GM23338 (cell line): ENCODE measurements around the gene MAGI1. TPM values are rescaled to one million over a fixed set of nuclear protein-coding genes. Genes with fewer than 3 reads are reported as not detected.

Experiments
- ATAC-seq: fragments of 200-7000 bp; cut with Tn5 transposase; 3 replicates; pipeline ENCODE4 v1.9.1; 2020
- DNase-seq: peaks from one replicate; pipeline ENCODE4 v3.0.0-alpha.2; 2015; ENCODE audit warnings: low spot score
- H2AFZ ChIP-seq: fragments of 200-600 bp; sonication (generic); 2 replicates; pipeline ENCODE4 v1.8.0; 2016; ENCODE audit warnings: antibody characterized with exemption, mild to moderate bottlenecking, moderate library complexity
- H3F3A ChIP-seq: fragments of 200-600 bp; sonication (generic); replicated peaks from 2 replicates; pipeline ENCODE4 v1.8.0; 2017; ENCODE audit warnings: antibody characterized with exemption, mixed run types, low read depth
- H3K27ac ChIP-seq: fragments of 200-600 bp; sonication (generic); 2 replicates; pipeline ENCODE4 v1.6.1; 2016; ENCODE audit warnings: low read depth
- H3K27me3 ChIP-seq: fragments of 200-600 bp; sonication (generic); 2 replicates; pipeline ENCODE4 v1.8.0; 2016; ENCODE audit warnings: mild to moderate bottlenecking, mixed run types, moderate library complexity; ENCODE audit not compliant: insufficient read depth
- H3K36me3 ChIP-seq: fragments of 200-600 bp; sonication (generic); 2 replicates; pipeline ENCODE4 v1.8.0; 2016; ENCODE audit warnings: mild to moderate bottlenecking; ENCODE audit not compliant: insufficient read depth
- H3K4me1 ChIP-seq: fragments of 200-600 bp; sonication (generic); 2 replicates; pipeline ENCODE4 v1.8.0; 2016; ENCODE audit warnings: mild to moderate bottlenecking, moderate library complexity; ENCODE audit not compliant: insufficient read depth
- H3K4me2 ChIP-seq: fragments of 200-600 bp; sonication (generic); 2 replicates; pipeline ENCODE4 v1.7.1; 2017; ENCODE audit warnings: mixed run types
- H3K4me3 ChIP-seq: fragments of 200-600 bp; sonication (generic); 2 replicates; pipeline ENCODE4 v1.6.1; 2016; ENCODE audit warnings: mixed run types
- H3K79me2 ChIP-seq: fragments of 200-600 bp; sonication (generic); replicated peaks from 2 replicates; pipeline ENCODE4 v1.8.0; 2017; ENCODE audit warnings: mild to moderate bottlenecking; ENCODE audit not compliant: insufficient read depth
- H3K9me2 ChIP-seq: fragments of 200-600 bp; sonication (generic); 2 replicates; pipeline ENCODE4 v1.8.0; 2017; ENCODE audit not compliant: insufficient read depth
- H4K20me1 ChIP-seq: fragments of 200-600 bp; sonication (generic); replicated peaks from 2 replicates; pipeline ENCODE4 v1.8.0; 2017; ENCODE audit warnings: mild to moderate bottlenecking; ENCODE audit not compliant: insufficient read depth
- H3K27ac Mint-ChIP-seq: 2 replicates; pipeline ENCODE4 v1.8.0; 2020; ENCODE audit warnings: inconsistent platforms, mild to moderate bottlenecking, moderate library complexity, mixed read lengths
- H3K27me3 Mint-ChIP-seq: 3 replicates; pipeline ENCODE4 v1.8.0; 2022; ENCODE audit warnings: low read depth, mild to moderate bottlenecking, moderate library complexity, mixed read lengths, inconsistent platforms; ENCODE audit not compliant: insufficient read depth, poor library complexity
- H3K36me3 Mint-ChIP-seq: 3 replicates; pipeline ENCODE4 v1.8.0; 2021; ENCODE audit warnings: low read depth, mild to moderate bottlenecking, inconsistent platforms, moderate library complexity, mixed read lengths
- H3K4me1 Mint-ChIP-seq: 3 replicates; pipeline ENCODE4 v1.8.0; 2020; ENCODE audit warnings: mild to moderate bottlenecking, inconsistent platforms, mixed read lengths
- H3K4me3 Mint-ChIP-seq: 3 replicates; pipeline ENCODE4 v1.8.0; 2021; ENCODE audit warnings: moderate library complexity, mild to moderate bottlenecking, inconsistent platforms, mixed read lengths
- H3K9me3 Mint-ChIP-seq: 3 replicates; pipeline ENCODE4 v1.8.0; 2020; ENCODE audit warnings: moderate library complexity, mild to moderate bottlenecking, inconsistent platforms, mixed read lengths
- CREB1 ChIP-seq: fragments of 250-450 bp; sonication (Bioruptor Pico); IDR thresholded peaks from 2 replicates; pipeline ENCODE4 v1.5.0; 2020; ENCODE audit warnings: low read depth, mild to moderate bottlenecking, moderate library complexity
- CTCF ChIP-seq, 2 experiments: fragments of 200-600 bp in 1 of 2; sonication (generic) in 1 of 2; conservative IDR thresholded peaks; 2 replicates each; pipeline versions ENCODE4 v1.5.1 to v1.6.1; 2016 to 2017; ENCODE audit warnings: antibody characterized with exemption in 2 of 2, low read depth in 2 of 2, mild to moderate bottlenecking in 2 of 2, moderate library complexity in 1 of 2
- ETS1 ChIP-seq: IDR thresholded peaks from 2 replicates; pipeline ENCODE4 v1.6.1; 2016; ENCODE audit warnings: antibody characterized with exemption
- EZH2 ChIP-seq: fragments of 200-600 bp; sonication (generic); IDR thresholded peaks from one replicate; pipeline ENCODE4 v1.8.0; 2017; ENCODE audit warnings: antibody characterized with exemption, mild to moderate bottlenecking, low read depth; ENCODE audit not compliant: unreplicated experiment
- EZH2phosphoT487 ChIP-seq: fragments of 200-600 bp; sonication (generic); IDR thresholded peaks from one replicate; pipeline ENCODE4 v1.8.1; 2018; ENCODE audit warnings: antibody characterized with exemption; ENCODE audit not compliant: unreplicated experiment
- JUNB ChIP-seq: IDR thresholded peaks from one replicate; pipeline ENCODE4 v1.6.1; 2016; ENCODE audit warnings: antibody characterized with exemption; ENCODE audit not compliant: unreplicated experiment
- NANOG ChIP-seq: IDR thresholded peaks from 2 replicates; pipeline ENCODE4 v1.6.1; 2016; ENCODE audit warnings: antibody characterized with exemption, borderline replicate concordance
- POLR2AphosphoS5 ChIP-seq: IDR thresholded peaks from 2 replicates; pipeline ENCODE4 v1.6.1; 2016; ENCODE audit warnings: antibody characterized with exemption, low read depth
- ZNF331 ChIP-seq: fragments of 250-450 bp; sonication (Bioruptor Pico); IDR thresholded peaks from 2 replicates; pipeline ENCODE4 v1.5.0; 2020; ENCODE audit warnings: low read depth, mild to moderate bottlenecking, moderate library complexity
- ZNF462 ChIP-seq: fragments of 250-450 bp; sonication (Bioruptor Pico); IDR thresholded peaks from 2 replicates; pipeline ENCODE4 v1.5.0; 2020; ENCODE audit warnings: mild to moderate bottlenecking, moderate library complexity
- polyA plus RNA-seq: library from polyadenylated mRNA; unstranded; fragments of >200 nt; fragmentation: Nextera tagmentation; extraction: Ambion mirVana; gene quantifications from 2 replicates; pipeline ENCODE4 v1.2.1, GENCODE V29; 2016
- total RNA-seq: library from RNA; depleted of rRNA; stranded (reverse); fragments of >200 nt; shearing (Covaris generic); gene quantifications from 2 replicates; pipeline ENCODE4 v1.2.3, GENCODE V29; 2014

Gene MAGI1
- total and polyA plus RNA-seq, 2 experiments from 2014 or later = 27.4 to 71.2 TPM

DNA sequence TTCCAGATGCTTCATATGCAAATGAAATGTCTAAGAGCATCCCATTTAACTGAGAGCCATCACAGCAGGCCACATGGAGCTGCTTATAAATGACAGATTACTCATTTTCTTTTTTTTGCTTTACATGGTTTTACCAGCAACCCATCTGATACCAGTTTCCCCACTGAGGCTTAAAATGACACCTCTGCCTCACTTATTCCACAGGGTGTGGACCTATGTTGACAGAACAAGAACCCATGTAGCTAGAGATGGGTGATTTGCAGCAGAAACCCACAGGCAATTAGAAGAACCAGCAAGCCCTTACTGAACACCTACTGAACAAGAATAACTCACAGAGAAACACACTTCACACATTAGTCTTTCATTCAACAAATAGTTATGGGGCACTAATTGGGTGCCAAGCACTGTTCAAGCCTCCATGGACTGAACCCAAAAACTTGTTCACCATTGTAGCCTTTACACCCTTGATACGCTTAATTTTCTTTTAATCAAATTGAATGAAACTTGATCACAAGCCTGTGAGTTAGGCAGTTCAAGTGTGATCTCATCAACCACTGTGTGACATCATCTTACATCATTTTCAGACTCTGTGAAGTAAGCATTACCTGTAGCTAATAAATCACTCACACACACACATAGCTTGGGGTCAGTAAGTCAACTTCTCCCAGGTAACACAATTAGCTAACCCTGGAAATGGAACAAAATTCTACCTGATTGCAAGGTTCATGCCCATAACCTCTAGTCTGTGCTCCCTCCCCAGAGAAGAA lies 45.4 kb downstream of the MAGI1 start:
- Histone ChIP-seq H3F3A (0 out of 2 replicates have a peak, but pooled peaks cover 3% of the 10 kb centered on the region), H3K4me3 (no peak overlapping the region), H2AFZ (no peak overlapping the region), H3K27me3 (no peaks in the 10 kb centered on the region), H4K20me1 (peaks cover 22% of the 10 kb centered on the region), H3K27ac (no peak overlapping the region), H3K4me2 (no peak overlapping the region), H3K36me3 (no peaks in the 10 kb centered on the region), H3K9me2 (no peaks in the 10 kb centered on the region), H3K4me1 (peaks cover 30% of the 10 kb centered on the region), H3K79me2 (peaks cover 94% of the 10 kb centered on the region)
- H3K4me3 Mint-ChIP-seq = no peak overlapping the region
- no peaks in the 10 kb centered on the region; the same call in 2 of the 3 replicates for H3K9me3 Mint-ChIP-seq
- no peak overlapping the region for H3K27ac Mint-ChIP-seq
- TF ChIP-seq POLR2AphosphoS5 (no peak), CREB1 (peak; percentile 73)
- H3K4me1 Mint-ChIP-seq = peaks cover 33% of the 10 kb centered on the region
- H3K36me3 Mint-ChIP-seq = peaks cover 4% of the 10 kb centered on the region; the same call in 2 of the 3 replicates
- ATAC-seq (no peak), DNase-seq (no peak)
- peaks cover 7% of the 10 kb centered on the region for H3K27me3 Mint-ChIP-seq

DNA sequence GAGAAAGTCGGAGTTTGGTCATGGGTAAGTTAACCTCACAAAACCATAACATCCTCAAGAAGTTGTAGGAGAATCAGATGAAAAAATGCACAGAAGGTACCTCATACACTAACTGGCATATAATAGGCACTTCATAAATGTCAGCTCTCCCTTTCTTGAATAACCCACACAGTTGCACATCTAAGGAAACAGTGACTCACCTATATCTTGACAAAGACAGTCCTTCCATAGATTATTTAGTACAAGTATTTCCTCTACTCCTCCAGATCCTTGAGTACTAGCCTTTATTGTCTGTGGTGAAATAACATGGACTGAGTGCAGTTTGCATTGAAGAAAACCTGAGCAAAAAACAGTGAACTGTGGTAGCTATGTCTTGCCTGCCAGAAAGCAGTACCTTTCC lies 46.6 kb downstream of the MAGI1 start:
- no peaks in the 10 kb centered on the region for H3K36me3 ChIP-seq
- H2AFZ ChIP-seq = no peak overlapping the region
- Mint-ChIP-seq H3K4me3 (no peak overlapping the region), H3K9me3 (no peaks in the 10 kb centered on the region; the same call in 2 of the 3 replicates), H3K36me3 (peaks cover 4% of the 10 kb centered on the region; the same call in 2 of the 3 replicates), H3K4me1 (peaks cover 33% of the 10 kb centered on the region), H3K27ac (peak overlapping the region; percentile 50), H3K27me3 (peaks cover 5% of the 10 kb centered on the region)
- H3K4me2 ChIP-seq = no peak overlapping the region
- 0 out of 2 replicates have a peak overlapping the region, but pooled peaks have one; percentile 42 for H3K27ac ChIP-seq
- no peaks in the 10 kb centered on the region for H3K27me3 ChIP-seq
- peaks cover 85% of the 10 kb centered on the region for H3K79me2 ChIP-seq
- DNase-seq (no peak), ATAC-seq (no peak)
- no peak overlapping the region for H3K4me3 ChIP-seq
- H3K9me2 ChIP-seq = no peaks in the 10 kb centered on the region
- peaks cover 22% of the 10 kb centered on the region for H4K20me1 ChIP-seq
- H3K4me1 ChIP-seq = peaks cover 30% of the 10 kb centered on the region
- H3F3A ChIP-seq = 0 out of 2 replicates have a peak, but pooled peaks cover 3% of the 10 kb centered on the region
- TF ChIP-seq ZNF462 (CRISPR knock-in tag) (no peak), EZH2 (no peak), EZH2phosphoT487 (no peak), NANOG (no peak), ETS1 (no peak), ZNF331 (no peak), CTCF (conservative IDR thresholded peaks at IDR 0.05; ENCODE audit: low read depth in 2 of 2) (no peak), JUNB (no peak)
